Mucosa of rectum (tissue), 2 donors: ENCODE data around the gene SKI.
"Not testable (repeated sequence)": the region's sequence is repeated elsewhere in the genome, so short reads cannot be mapped to it uniquely, and the experiment has no call there.

Experiments
- H3K27ac ChIP-seq, 2 donors: one replicate each; pipeline ENCODE4 v1.7.0; 2013; ENCODE audit warnings: inconsistent platforms in 2 of 2, low read depth in 2 of 2, low read length in 2 of 2
- H3K27me3 ChIP-seq, 2 donors: one replicate each; pipeline ENCODE4 v1.7.0; 2013; ENCODE audit warnings: low read length in 2 of 2; ENCODE audit not compliant: control insufficient read depth in 2 of 2, insufficient read depth in 2 of 2
- H3K36me3 ChIP-seq, 2 donors: one replicate each; pipeline ENCODE4 v1.7.0; 2013; ENCODE audit warnings: low read length in 2 of 2; ENCODE audit not compliant: control insufficient read depth in 2 of 2, insufficient read depth in 2 of 2
- H3K4me1 ChIP-seq, 2 donors: one replicate each; pipeline ENCODE4 v1.7.0; 2013; ENCODE audit warnings: low read length in 2 of 2, mild to moderate bottlenecking in 1 of 2; ENCODE audit not compliant: control insufficient read depth in 2 of 2, insufficient read depth in 2 of 2
- H3K4me3 ChIP-seq, 2 donors: one replicate each; pipeline ENCODE4 v1.7.0; 2013; ENCODE audit warnings: low read length in 2 of 2
- H3K9ac ChIP-seq, 2 donors: one replicate each; pipeline ENCODE4 v1.7.0; 2013; ENCODE audit warnings: low read length in 2 of 2, low read depth in 1 of 2, mild to moderate bottlenecking in 1 of 2
- H3K9me3 ChIP-seq, 2 donors: one replicate each; pipeline ENCODE4 v1.7.0; 2013; ENCODE audit warnings: low read length in 2 of 2; ENCODE audit not compliant: control insufficient read depth in 2 of 2
- donor health status: healthy.
- donor health status: Normal muscosa, but diverticular disease.

The SKI gene

DNA sequence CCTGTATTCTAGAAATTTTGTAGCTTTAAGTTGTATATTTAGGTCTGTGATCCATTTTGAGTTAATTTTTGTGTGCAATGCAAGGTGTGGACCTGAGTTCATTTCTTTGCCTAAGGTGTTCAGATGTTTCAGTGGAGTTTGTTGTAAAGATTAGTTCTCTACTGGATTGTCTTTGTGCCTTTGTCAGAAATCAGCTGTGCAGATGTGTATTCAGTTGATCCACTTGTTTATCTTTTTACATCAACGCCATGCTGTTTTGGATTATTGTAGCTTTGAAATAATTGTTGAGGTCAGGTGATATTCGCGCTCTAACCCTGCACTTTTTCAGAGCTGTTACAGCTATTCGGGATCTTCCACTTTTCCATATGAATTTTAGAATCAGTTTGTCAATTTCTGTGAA is 32.8 kb downstream of the SKI start:
- H3K4me1 ChIP-seq, result peaks cover 2 to 4% of the 10 kb centered on the region in 2 donors
- no peak overlapping the region for H3K27ac ChIP-seq
- no peaks in the 10 kb centered on the region for H3K36me3 ChIP-seq
- no peak overlapping the region for H3K4me3 ChIP-seq
- H3K27me3 ChIP-seq, result no peaks in the 10 kb centered on the region
- H3K9me3 ChIP-seq, result peaks cover 0 to 2% of the 10 kb centered on the region in 2 donors
- no peak overlapping the region for H3K9ac ChIP-seq

DNA sequence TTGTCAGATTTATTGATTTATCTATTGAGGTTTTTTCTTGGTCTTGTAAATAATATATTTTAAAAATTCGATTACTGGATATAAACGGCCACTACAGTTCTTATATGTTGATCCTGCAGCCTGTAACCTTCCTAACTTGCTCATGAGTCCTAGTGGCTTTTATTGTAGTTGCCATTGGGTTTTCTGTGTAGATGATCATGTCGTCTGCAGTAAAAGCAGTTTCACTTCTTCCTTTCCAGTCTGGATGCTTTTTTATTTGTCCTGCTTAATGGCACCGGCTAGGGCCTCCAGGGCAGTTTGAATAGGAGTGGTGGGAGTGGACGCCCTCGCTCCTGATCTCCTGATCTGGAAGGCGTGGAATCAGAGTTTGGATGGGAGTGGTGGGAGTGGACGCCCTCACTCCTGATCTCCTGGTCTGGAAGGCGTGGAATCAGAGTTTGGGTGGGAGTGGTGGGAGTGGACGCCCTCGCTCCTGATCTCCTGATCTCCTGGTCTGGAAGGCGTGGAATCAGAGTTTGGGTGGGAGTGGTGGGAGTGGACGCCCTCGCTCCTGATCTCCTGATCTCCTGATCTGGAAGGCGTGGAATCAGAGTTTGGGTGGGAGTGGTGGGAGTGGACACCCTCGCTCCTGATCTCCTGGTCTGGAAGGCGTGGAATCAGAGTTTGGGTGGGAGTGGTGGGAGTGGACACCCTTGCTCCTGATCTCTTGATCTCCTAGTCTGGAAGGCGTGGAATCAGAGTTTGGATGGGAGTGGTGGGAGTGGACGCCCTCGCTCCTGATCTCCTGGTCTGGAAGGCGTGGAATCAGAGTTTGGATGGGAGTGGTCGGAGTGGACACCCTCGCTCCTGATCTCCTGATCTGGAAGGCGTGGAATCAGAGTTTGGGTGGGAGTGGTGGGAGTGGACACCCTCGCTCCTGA is 33.6 kb downstream of the SKI start:
- not testable (repeated sequence) for H3K27me3 ChIP-seq, H3K27ac ChIP-seq

DNA sequence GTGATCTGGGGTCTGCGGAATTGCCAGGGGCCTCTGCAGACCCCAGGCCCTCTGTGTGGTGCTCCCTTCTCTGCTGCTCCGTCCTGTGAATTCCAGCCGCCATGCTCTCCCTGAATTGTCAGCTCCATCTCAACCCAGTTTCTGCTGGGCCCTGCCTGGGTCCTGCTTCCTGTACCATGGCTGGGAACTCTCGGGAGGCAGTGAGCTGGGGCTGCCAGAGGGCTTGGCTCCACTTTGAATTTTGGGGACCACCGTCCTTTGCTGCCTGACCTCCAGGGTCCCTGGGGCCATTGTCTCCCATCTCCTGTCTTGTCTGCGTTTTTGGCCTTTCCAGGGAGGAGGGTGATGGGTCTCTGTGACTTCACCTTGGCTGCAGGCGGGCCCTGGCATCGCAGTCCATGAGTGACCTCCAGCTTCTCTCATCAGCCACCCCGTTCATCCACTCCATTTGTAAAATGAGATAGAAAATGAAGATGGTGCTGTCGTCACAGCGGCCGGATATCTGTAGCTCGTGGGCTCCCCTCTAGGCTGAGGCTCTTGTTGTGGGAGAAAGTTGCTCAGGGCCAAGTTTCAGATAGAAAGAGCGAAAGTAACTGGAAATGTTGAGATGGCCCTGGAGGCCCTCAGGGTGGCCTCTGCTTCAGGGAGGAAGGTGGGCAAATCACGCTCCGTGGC is 38.3 kb downstream of the SKI start:
- Histone ChIP-seq H3K27me3 (no peaks in the 10 kb centered on the region), H3K4me3 (no peak overlapping the region), H3K4me1 (peaks cover 17 to 22% of the 10 kb centered on the region in 2 donors), H3K36me3 (no peaks in the 10 kb centered on the region), H3K9ac (no peak overlapping the region), H3K9me3 (no peaks in the 10 kb centered on the region), H3K27ac (no peak overlapping the region)

More for the DNA sequence above, 33.6 kb downstream of the SKI start:
- not testable (repeated sequence) for H3K9ac ChIP-seq, H3K9me3 ChIP-seq, H3K4me1 ChIP-seq, H3K36me3 ChIP-seq, H3K4me3 ChIP-seq

DNA sequence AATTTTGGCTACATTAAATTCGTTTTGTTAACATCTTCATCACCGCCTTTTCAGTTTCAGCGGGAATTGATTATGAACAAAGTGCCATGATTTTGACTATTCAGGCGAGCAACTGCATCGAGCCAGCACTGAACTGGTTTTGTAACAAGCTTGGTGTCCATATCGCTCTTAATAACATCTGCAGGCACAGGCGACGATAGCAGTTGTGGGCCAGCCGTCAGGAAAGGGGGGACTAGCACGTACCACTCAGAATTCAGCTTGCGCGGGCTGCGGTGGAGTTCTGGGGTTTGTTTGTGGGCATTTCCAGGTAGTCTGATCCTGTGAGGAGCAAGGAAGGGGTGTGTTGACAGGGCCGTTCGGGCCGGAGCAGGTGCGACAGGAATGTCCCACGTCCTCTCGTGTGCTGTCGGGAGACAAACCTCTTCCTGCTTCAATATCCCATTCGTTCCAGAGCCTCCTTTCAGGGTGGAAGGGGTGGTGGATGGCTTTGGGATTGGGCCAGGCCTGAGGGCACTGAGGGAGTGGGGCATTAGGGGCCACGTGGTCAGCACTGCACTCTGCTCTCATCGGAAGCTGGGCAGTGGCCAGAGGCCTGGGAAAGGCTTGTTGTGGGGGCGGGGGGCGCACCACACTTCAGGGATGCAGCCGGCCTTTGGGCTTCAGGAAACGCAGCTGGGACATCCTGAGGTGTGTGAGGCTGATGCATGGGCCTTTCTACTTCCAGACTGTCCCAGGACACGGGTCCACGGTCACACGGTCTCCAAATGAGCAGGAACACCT is 39.1 kb downstream of the SKI start:
- Histone ChIP-seq H3K27ac (no peak overlapping the region), H3K9me3 (no peaks in the 10 kb centered on the region), H3K36me3 (no peaks in the 10 kb centered on the region), H3K27me3 (no peaks in the 10 kb centered on the region), H3K9ac (no peak overlapping the region), H3K4me1 (peaks cover 25 to 29% of the 10 kb centered on the region in 2 donors), H3K4me3 (no peak overlapping the region)

DNA sequence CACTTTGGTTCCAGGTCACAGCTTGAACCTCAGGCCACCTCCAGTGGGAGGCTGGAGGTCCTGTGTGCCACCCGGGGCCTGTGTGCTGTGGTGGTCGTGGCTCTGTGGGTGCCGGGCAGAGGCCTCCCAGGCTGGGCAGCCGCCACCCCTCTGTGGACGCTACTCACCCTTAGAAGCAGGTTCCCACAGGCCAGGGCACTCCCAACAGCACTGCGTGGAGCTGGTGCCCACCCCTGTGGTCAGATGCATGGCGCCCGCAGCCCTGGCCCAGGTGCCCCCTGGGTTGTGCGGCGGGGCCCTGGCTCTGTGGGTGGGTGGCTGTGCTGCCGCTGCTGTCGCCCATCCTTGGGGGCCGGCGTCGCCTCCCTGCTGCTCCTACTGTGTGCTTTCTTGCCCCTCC is 39.7 kb downstream of the SKI start:
- no peak overlapping the region for H3K9ac ChIP-seq
- H3K9me3 ChIP-seq, result no peaks in the 10 kb centered on the region
- H3K36me3 ChIP-seq, result no peaks in the 10 kb centered on the region
- no peaks in the 10 kb centered on the region for H3K27me3 ChIP-seq
- peaks cover 30 to 34% of the 10 kb centered on the region in 2 donors for H3K4me1 ChIP-seq
- H3K4me3 ChIP-seq, result no peak overlapping the region
- H3K27ac ChIP-seq, result no peak overlapping the region

DNA sequence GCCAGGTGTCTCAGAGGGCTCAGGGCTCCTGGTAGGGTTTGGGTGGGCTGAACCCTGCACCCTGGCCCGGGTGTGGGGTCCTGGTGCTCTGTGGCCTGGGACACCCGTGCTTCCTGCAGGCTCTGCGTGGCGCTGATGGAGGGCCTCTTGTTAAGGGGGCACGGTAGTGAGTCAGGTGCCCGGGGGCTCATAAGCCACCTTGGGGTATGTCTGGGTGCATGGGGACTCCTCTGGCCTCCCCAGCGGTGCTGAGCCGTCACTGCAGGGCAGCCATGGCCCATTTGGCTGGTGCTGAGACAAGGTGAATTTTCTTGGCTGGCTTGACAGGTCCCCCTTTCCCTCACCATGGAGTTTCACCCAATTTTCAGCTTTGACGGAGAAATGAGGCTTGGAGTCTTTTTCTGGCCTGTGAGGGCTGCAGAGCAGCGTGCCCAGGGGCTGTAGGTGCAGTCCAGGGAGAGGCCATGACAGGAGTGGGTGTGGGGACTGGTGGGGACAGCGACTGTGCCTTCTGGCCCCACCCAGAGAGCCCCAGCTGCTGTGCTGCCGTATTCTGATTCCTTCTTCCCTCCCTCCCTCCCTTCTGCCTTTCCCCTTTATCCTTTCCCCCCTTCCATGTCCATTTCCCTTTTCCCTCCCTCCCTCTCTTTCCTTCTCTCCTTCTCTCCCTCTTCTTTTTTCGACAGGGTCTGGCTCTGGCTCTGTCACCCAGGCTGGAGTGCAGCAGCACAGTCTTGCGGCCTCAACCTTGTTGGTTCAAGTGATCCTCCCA is 40.4 kb downstream of the SKI start:
- Histone ChIP-seq H3K9me3 (no peaks in the 10 kb centered on the region), H3K9ac (no peak overlapping the region), H3K4me1 (peaks cover 36 to 37% of the 10 kb centered on the region in 2 donors), H3K4me3 (no peak overlapping the region), H3K27me3 (no peaks in the 10 kb centered on the region), H3K27ac (no peak overlapping the region), H3K36me3 (no peaks in the 10 kb centered on the region)

DNA sequence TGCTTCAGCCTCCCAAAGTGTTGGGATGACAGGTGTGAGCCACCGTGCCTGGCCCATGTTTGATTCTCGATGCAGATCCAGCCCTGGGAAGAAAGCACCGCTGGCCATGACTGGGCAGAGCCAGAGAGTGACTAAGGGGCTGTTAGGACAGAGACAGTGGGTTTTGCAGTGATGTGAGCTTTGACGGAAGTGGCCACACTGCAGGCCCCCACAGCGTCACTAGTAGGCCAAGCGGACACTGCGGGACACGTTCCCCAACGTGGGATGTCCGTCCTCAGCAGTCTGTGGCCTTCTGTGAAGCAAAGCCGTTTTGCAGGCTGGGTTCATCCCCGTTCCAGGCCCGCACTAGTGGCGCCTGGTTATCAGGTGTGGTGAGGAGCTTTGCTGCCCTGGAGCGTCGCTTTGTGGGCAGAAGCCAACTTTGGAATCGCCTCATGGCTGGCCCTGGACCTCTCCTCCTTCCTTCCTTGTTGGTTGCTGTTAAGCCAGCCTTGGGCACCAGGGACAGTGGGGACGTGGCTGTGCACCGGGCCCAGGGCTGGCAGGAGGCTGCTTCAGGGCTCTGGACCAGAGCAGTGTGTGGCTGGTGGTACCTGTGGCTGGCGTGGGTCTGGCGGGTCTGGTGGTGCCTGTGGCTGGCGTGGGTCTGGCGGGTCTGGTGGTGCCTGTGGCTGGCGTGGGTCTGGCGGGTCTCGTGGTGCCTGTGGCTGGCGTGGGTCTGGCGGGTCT is 41.2 kb downstream of the SKI start:
- H3K27ac ChIP-seq, result no peak overlapping the region
- no peaks in the 10 kb centered on the region for H3K36me3 ChIP-seq
- H3K4me3 ChIP-seq, result no peak overlapping the region
- no peaks in the 10 kb centered on the region for H3K9me3 ChIP-seq
- no peak overlapping the region for H3K9ac ChIP-seq
- H3K4me1 ChIP-seq, result peaks cover 37 to 42% of the 10 kb centered on the region in 2 donors
- no peaks in the 10 kb centered on the region for H3K27me3 ChIP-seq

DNA sequence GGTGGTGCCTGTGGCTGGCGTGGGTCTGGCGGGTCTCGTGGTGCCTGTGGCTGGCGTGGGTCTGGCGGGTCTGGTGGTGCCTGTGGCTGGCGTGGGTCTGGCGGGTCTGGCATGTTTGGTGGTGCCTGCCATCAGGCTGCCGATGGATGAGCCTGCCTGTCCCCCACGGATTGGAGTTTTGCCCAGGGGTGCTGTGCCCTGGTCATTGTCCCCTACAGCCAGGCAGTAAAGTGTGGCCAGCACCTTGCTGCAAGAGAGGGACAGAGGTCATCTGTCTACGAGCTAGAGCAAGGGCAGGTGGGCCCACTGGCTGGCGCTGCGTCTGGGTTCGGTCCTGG is 41.8 kb downstream of the SKI start:
- no peaks in the 10 kb centered on the region for H3K36me3 ChIP-seq
- H3K27ac ChIP-seq, result peak overlapping the region in 1 of 2 donors; percentile 4
- no peak overlapping the region for H3K4me3 ChIP-seq
- H3K27me3 ChIP-seq, result no peaks in the 10 kb centered on the region
- H3K9me3 ChIP-seq, result no peaks in the 10 kb centered on the region
- no peak overlapping the region for H3K9ac ChIP-seq
- peaks cover 37 to 45% of the 10 kb centered on the region in 2 donors for H3K4me1 ChIP-seq
